Coronary artery (tissue), 2 donors: ENCODE measurements around the gene EML3.
A peak's percentile ranks its signal among the peaks of the same experiment; 100 is the strongest.

ENCODE experiments used
- DNase-seq: peaks from one replicate; pipeline ENCODE4 v3.0.0-alpha.2; 2017; ENCODE audit warnings: low spot score
- H3K27ac ChIP-seq, 2 donors: fragments of 200-600 bp; sonication (generic); one replicate each; pipeline ENCODE4 v1.5.1; 2016 to 2019
- H3K4me3 ChIP-seq: fragments of 200-600 bp; sonication (generic); 2 replicates; pipeline ENCODE4 v1.5.1; 2016; ENCODE audit warnings: mild to moderate bottlenecking, moderate library complexity
- TF ChIP-seq, protein P1 (sequence below): fragments of 200-600 bp; sonication (generic); IDR thresholded peaks from one replicate; pipeline ENCODE4 v1.5.1; 2019; ENCODE audit warnings: antibody characterized with exemption

EML3 gene

DNA sequence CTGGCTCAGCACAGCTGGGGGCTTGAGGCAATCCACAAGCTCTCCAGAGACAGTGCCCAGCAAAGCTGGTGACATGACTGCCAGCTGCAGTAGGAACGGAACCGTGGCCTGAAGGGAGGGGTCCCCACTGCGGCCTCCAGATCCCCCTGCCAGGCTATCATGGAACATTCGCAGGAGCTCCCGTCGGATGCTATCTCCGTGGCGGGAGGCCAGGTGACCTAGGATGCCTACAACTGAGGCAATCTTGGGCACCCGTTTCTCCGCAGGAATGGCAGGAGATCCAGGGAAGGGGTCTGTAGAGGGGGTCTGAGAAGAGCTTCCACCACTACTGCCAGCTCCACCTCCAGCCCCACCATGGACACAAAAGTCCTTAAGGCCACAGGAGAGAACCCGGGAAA lies 36.4 kb upstream of the EML3 start:
- DNase-seq, result no peak
- no peak overlapping the region for H3K27ac ChIP-seq
- TF ChIP-seq, protein P1, sequence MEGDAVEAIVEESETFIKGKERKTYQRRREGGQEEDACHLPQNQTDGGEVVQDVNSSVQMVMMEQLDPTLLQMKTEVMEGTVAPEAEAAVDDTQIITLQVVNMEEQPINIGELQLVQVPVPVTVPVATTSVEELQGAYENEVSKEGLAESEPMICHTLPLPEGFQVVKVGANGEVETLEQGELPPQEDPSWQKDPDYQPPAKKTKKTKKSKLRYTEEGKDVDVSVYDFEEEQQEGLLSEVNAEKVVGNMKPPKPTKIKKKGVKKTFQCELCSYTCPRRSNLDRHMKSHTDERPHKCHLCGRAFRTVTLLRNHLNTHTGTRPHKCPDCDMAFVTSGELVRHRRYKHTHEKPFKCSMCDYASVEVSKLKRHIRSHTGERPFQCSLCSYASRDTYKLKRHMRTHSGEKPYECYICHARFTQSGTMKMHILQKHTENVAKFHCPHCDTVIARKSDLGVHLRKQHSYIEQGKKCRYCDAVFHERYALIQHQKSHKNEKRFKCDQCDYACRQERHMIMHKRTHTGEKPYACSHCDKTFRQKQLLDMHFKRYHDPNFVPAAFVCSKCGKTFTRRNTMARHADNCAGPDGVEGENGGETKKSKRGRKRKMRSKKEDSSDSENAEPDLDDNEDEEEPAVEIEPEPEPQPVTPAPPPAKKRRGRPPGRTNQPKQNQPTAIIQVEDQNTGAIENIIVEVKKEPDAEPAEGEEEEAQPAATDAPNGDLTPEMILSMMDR, result no peak
- no peak overlapping the region for H3K4me3 ChIP-seq

DNA sequence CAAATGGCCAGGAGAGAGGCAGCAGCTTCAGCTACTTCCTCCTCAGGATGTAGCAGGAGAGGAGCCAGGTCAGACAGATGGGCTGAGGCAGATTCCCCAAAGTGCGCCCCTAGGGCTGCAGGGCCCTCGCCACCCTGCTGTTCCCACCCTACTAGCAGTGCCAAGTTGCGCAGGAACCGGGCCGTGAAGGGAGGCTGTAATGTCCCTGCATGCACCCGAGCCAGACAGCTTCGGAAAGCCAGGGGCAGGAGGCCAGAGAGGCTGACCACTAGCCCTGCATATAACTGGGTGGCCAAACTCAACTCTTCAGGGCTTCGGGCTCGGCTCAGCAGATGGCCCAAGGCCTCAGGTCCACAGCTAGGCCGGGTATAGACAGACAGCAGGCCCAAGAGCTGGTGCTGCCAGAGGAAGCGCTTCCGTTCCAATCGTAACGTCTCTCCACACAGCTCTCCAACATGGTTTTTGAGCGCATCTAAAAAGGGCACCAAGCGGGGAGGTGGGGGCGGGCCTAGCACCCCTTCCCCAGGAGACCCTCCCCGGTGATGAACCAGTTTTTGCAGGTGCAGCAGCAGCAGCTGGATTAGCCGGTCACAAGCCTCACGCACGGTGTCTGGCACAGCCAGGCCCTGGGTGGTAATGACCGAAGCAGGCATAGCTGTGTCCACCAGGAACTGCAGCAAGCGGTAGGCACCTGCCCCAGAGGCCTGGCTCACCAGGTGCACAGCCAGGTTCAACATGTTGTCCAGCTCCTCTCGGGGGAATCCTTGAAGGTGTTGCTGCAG lies 35.8 kb upstream of the EML3 start:
- no peak overlapping the region for H3K4me3 ChIP-seq

DNA sequence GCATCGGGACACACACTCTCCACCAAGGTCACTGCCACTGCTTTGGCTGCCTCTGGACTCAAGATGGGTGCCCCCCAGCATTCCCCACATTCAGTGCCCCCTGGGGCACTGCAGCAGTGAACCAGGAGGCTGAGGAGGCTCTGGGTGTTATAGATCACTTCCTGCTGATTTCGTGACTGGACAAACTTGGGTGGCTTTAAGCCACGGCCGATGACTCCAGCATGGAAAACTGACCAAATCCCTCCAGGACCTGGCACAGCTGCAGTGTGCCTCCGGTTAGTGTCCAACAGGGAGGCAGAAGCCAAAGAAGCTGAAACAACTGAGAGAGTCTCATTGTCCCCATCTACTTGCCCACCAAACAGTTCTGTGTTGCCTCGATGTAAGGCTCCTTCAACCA lies 35.0 kb upstream of the EML3 start:
- DNase-seq, result no peak
- no peak overlapping the region for H3K27ac ChIP-seq
- H3K4me3 ChIP-seq, result no peak overlapping the region
- TF ChIP-seq, protein P1, result no peak

More for the DNA sequence above, 35.8 kb upstream of the EML3 start:
- no peak for DNase-seq
- TF ChIP-seq, protein P1, result no peak
- no peak overlapping the region for H3K27ac ChIP-seq

DNA sequence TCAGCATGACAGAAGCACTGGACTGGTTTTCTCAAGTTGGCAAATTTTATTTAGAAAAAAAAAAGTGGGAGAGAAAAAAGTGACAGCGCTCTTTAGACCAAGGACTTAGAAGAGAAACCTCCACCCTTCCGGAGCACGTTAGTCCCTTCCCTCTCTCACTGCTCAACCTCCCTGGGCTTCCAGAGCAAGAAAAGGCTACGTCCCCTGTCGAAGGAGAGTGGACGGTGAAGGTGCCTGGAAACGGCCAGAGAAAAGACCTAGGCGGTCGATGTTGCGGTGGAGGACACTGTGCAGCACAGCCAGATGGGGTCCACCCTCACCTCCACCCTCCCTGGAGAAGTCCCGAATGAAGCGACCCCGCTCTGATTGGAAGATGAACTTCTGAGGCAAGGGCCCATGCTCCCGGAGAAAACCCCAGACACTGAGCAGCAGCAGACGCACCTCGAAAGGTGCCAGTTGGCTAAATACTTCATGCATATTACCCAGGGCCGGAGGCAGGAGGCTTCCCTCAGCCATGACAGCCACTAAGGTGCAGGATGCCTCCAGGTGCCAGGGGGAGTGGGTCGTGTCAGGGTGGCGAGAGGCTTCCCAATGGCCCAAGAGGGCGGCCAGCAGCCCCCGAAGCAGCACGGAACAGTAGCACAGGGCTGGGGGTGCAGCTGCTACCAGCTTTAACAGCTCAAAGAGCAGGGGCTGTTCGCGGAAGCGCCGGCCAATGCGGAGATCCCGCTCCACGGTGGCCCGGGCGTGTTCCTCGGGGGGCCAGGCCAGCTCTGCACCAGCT lies 34.4 kb upstream of the EML3 start:
- Histone ChIP-seq H3K27ac (peak overlapping the region in 1 of 2 donors; percentile 53), H3K4me3 (peak overlapping the region; percentile 47)
- TF ChIP-seq, protein P1, result no peak
- no peak for DNase-seq

DNA sequence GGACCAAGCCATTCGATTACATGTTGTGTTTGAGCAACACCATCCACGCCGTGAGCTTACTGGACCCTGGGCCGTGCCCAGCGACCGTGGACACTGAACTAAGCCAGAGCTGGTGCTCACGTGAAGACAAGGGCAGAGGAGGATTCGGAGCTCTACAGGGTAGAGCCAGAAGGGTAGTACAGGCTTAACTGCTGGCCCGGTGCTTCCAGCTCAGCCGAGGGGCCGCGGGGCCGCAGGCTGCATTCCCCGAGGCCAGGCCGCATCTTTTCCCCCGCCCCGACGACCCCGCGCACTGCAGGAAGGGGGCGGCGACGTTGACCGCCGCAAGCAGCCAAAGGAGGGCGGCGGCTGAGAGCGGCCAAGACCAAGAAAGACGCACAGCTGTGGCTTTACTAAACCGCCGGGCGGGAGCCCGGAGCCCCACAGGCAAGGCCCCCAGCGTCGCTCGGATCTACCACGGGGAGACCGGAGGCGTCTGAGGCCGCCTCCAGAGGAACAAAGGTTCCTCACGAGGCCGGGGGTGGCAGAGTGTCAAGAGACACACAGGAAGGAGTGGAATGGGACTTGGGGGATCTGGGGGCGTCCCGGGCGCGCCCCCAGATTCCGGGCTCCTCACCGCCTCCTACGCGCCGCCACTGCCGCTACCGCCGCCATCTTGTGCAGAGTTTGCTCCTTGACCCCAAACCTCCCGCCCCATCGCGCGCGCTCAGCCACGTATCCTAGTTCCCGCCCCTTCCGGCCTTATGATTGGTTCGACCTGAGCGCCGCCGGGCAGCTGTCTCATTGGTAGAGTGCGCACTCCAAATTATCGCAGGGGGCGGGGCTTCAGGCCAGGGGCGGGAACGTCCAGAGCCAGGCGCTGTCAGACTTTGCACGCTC lies 33.6 kb upstream of the EML3 start, which contains the start of gene GANAB:
Gene GANAB (minus strand): TSS at position 668 of the 879 bp plus-strand sequence. CDS start 14 bp downstream, at position 654.
- Histone ChIP-seq H3K4me3 (peak within 1 kb of the TSS; percentile 80), H3K27ac (peak within 1 kb of the TSS; percentile 80 to 90)
- TF ChIP-seq, protein P1, result no peak
- DNase-seq, result peak; percentile 99

DNA sequence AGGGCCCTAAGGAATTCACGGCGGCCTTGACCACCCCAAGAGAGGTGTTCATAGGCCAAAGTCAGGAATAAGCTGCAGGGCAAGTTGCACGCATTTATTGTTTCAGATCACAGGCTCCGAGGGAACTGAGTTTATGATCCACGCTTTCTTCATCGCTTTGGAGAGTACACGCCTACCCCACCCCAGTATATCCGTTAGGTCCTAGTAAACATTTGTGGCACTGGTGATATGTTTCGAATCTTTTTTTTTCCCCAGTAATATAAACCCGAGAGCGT lies 33.0 kb upstream of the EML3 start:
- Histone ChIP-seq H3K27ac (peak overlapping the region; percentile 80 to 90), H3K4me3 (peak overlapping the region; percentile 80)
- TF ChIP-seq, protein P1, result no peak
- no peak for DNase-seq
